Measurements from ENCODE around the gene PRRT2. TPM values are rescaled to one million over a fixed set of nuclear protein-coding genes. Genes with fewer than 3 reads are reported as not detected.

PRRT2 gene
- total and polyA plus RNA-seq, 10 of the 15 experiments (the other 5 are each of a cell fraction or from before 2014, with no cell fraction given): 0.08 to 0.49 (median 0.12) TPM; not detected in 4

GRCh38 chr16:29819506-29819905 lies 7.5 kb downstream of the PRRT2 start (continued):
- TF ChIP-seq IRF3 (IDR thresholded peaks at IDR 0.05): no peak
- no peak for TF ChIP-seq POLR2AphosphoS2 (IDR thresholded peaks at IDR 0.05; ENCODE audit: low read depth, low read length)
- no peak for TF ChIP-seq ZNF622 (IDR thresholded peaks at IDR 0.05)
- no peak for TF ChIP-seq BCL11A (IDR thresholded peaks at IDR 0.05; ENCODE audit: low read depth, low read length)
- TF ChIP-seq TCF7 (IDR thresholded peaks at IDR 0.05; ENCODE audit: borderline replicate concordance): no peak
- TF ChIP-seq WRNIP1 (IDR thresholded peaks at IDR 0.05; ENCODE audit: borderline replicate concordance, low read depth, low read length): no peak
- no peak for TF ChIP-seq ZNF592 (IDR thresholded peaks at IDR 0.05)

All from GM12878 (cell line).